ENCODE data around the gene CENPE.

Gene CENPE

GRCh38 chr4:103118166-103118565 lies 80.0 kb downstream of the CENPE start:
- no peak for DNase-seq

DNA sequence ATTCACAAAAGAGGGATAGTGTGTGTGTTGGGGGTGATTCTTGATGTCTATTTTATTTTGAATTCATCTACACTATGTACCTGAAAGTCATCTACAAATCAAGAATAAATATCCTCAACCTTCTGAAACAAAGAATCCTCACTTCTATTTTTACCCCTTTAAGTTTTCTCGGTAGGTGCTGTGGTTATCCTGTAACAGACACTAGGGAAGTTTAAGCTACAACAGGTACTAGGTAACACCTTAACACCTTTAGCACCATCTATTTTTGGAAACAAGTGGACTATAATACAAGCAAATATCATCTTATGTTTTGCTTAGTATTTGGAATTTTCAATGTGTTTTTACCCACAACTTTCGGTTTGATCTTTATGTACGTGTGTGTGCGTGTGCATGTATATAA lies 86.5 kb downstream of the CENPE start:
- no peak for DNase-seq

GRCh38 chr4:103108542-103108941 lies 89.6 kb downstream of the CENPE start:
- no peak for DNase-seq

- DNase-seq: no peak
These were observed 92.4 kb downstream of the CENPE start for GRCh38 chr4:103105558-103106356.

DNA sequence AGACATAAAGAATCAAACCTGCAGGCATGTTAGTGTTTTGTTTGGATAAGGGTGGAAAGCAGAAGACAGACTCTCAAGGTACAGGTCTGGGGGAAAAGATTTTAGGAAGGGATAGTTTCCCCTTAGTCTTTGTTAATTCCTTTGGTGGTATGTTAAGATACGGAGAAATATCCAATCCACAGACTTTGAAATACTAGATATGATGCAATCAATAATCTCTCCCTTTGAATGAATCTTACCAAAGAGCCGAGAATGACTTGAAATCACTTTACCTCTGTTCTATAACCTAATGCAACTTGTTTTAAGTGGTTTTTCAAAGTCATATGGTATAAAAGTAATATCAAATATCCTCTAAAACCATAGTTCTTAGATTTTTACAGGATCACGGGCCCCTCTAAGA lies 93.3 kb downstream of the CENPE start:
- no peak for DNase-seq

DNA sequence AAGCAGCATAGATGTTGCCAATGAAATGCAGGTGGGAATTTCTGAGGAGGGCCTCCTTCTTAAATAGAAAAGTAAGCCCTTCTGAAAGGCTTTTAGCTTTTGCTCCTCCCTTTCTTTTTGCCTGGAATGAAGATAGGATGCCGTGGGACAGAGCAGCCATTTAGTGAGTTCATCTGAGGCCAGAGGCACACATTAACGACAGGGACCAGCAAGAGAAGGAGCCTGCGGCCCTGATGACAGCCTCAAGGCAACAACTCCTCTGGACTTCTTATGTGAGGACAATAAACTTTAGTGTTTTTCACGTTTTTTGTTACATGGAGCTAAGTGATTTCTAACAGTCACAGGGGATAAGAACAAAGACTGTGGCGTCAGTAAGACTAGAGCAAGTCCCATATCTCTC lies 97.5 kb downstream of the CENPE start:
- DNase-seq: no peak

- peak; percentile 77 for DNase-seq
These were observed 98.3 kb downstream of the CENPE start, which contains the start of gene BDH2 for GRCh38 chr4:103099691-103100392. TSS of gene BDH2 (minus strand) at chr4:103099834. CDS start at chr4:103096254, 3,580 bp downstream.

GRCh38 chr4:103098756-103099440 lies 99.2 kb downstream of the CENPE start:
- no peak for DNase-seq

DNA sequence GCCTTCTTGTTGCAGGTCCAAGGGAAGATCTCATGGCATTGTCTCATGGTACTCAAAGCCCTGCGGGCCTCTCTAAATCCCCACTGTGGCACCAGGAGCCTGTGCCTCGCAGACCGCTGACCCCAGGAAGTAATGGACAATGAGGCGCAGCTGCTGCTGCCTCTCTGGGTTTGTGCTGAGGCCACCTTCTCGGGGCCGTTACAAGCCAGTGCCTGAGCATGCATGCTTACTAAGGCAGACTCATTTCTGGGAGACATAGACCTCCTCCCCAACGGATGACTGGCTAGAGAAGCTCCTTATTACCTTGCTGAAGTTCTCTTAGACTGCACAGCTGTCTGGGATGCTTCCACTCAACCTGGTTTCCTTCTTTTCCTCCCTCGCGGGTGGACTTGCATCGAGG lies 99.8 kb downstream of the CENPE start:
- DNase-seq: no peak

DNA sequence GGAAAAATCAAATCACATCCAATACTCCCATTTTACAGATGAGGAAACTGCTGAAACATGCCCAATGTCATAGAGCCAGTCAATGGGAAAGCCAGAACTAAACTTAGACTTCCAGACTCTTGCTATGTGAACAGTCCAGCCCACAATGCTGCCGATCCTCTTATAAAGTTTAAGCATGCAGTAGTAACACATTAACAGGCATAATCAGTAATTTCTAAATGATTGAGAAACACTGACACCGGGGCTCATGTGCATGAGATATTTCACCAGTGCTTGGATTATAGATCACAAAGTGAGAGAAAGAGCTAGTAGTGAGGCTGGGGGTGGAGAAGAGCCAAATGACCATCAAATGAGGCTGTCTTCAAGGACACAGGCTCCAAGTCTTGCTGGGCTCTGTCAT lies 101.0 kb downstream of the CENPE start:
- no peak for DNase-seq

GRCh38 chr4:103095080-103095479 lies 103.1 kb downstream of the CENPE start:
- no peak for DNase-seq

DNA sequence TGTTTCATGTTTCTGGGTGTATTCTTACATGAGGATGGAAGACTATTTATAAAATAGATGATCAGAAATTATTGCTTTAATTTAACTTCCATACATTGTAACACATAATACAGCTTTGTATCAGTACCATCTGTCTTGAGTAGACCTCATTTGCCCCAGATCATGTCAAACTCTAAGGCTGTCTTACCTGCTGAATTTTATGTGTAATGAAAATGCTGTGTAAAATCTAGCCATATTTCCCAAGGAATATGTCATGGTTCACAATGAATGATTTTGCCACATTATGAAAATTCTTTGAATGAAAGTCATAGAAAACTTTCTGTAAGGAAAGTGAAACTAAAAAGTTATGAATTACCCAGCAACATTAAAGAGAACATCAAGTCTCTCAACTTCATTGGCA lies 105.9 kb downstream of the CENPE start:
- no peak for DNase-seq

- DNase-seq: peak; percentile 42
These were observed 106.4 kb downstream of the CENPE start for GRCh38 chr4:103091601-103092223.

GRCh38 chr4:103089481-103089880 lies 108.7 kb downstream of the CENPE start:
- no peak for DNase-seq

- DNase-seq: no peak
These were observed 111.6 kb downstream of the CENPE start for GRCh38 chr4:103086551-103086950.

- DNase-seq: no peak
These were observed 112.5 kb downstream of the CENPE start for GRCh38 chr4:103085555-103086196.

GRCh38 chr4:103079621-103080020 lies 118.5 kb downstream of the CENPE start:
- DNase-seq: no peak

DNA sequence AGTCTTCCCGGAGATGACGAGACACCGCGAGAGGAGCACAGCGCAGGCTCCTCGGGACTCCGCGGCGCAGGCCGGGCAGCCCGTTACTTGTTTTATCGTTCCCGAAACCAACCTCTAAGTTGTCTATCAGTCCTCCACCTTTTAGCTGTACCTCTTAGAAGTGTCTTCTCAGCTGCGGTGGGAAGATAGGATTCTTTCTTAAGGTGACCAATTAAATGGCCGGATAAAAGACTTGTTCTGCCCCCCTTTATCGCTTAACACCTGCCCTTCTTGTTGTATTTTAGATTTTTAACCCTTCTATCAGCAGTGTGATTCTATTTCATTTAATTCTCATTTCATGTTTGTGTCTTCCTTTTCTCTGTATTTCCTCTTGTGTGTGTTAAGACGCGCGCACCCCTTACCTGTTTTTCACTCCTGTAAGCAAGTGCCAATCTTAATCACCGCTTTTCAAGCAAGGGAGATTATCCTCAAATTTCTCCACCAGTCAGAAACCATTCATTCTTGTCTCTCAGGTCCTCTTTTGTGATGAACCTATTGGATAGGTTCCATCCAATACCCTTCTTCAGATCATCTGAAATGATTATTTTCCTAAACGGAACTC lies 121.3 kb downstream of the CENPE start, which contains the start of gene SLC9B2:
Gene SLC9B2 (minus strand): TSS at position 15 of the 601 bp plus-strand sequence. CDS start 9,211 bp downstream, outside the sequence.
- DNase-seq: peak; percentile 25

- DNase-seq: peak; percentile 28
These were observed 122.0 kb downstream of the CENPE start for GRCh38 chr4:103075894-103076746.

- peak; percentile 13 for DNase-seq
These were observed 122.7 kb downstream of the CENPE start for GRCh38 chr4:103075435-103075893.

All from NCI-H510A treated with DMSO at 0.1 percent for 48 hours (cell line).